LNCAP (cell line): ENCODE data around the gene NEK3.

Source experiments
- TF ChIP-seq, protein P1 (sequence below): fragments of 450-650 bp; IDR thresholded peaks from 2 replicates; pipeline ENCODE4 v1.5.1; 2017; ENCODE audit warnings: mild to moderate bottlenecking

Gene NEK3

GRCh38 chr13:52112591-52112990 lies 46.8 kb downstream of the NEK3 start:
- TF ChIP-seq, protein P1, sequence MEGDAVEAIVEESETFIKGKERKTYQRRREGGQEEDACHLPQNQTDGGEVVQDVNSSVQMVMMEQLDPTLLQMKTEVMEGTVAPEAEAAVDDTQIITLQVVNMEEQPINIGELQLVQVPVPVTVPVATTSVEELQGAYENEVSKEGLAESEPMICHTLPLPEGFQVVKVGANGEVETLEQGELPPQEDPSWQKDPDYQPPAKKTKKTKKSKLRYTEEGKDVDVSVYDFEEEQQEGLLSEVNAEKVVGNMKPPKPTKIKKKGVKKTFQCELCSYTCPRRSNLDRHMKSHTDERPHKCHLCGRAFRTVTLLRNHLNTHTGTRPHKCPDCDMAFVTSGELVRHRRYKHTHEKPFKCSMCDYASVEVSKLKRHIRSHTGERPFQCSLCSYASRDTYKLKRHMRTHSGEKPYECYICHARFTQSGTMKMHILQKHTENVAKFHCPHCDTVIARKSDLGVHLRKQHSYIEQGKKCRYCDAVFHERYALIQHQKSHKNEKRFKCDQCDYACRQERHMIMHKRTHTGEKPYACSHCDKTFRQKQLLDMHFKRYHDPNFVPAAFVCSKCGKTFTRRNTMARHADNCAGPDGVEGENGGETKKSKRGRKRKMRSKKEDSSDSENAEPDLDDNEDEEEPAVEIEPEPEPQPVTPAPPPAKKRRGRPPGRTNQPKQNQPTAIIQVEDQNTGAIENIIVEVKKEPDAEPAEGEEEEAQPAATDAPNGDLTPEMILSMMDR, result no peak

GRCh38 chr13:52109116-52109670 lies 50.2 kb downstream of the NEK3 start:
- TF ChIP-seq, protein P1, result no peak

DNA sequence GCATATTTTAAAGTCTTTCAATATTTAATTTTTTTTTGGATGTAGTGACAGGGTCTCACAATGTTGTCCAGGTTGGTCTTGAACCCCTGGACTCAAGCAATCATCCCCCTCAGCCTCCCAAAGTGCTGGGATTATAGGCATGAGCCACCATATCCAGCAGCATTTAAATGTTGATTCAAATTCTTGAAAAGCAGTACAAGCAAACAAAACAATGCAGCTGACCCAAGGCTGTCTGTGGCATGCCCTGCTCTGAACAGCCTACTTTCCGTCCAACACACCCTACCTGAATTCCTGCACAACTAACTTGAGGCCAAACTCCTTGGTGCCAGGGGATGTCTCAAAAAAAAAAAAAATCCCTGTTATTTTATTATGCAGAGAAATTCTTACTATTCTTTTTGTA lies 53.6 kb downstream of the NEK3 start:
- TF ChIP-seq, protein P1, result no peak

DNA sequence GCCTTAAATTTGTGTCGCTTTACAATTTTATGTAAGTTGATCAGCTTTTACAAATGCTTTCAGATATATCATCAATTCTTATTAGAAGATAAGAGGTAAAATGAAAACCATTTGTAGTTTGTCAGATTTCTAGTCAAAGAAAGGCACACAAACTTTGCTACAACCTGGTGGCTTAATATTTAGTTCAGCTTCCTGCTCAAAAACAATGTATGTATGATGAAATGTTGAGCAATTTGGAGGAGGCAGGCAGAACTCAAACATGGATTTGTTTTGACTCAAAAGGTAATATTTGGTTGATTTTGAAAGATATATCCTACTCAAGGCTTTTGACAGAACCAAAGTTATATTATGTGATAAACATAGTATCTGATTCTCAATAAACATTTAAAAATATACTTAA lies 54.8 kb downstream of the NEK3 start:
- TF ChIP-seq, protein P1, result no peak

DNA sequence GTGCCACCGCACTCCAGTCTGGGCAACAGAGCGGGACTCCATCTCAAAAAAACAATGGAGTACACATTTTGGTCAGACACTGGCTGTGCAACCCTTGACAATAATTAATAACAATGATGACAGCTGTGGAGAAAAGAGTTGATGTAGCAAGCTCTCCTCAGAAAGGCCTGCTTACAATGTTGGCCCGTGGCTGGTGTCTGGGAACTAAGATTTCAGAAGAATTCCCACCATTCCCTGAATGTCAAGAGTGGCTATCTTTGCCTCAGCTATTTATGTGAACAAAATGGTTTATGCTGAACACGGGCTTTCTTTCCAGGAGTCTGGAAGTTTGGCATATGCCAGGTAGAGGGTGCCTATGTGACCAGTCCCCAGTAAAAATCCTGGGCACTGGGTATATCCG lies 56.0 kb downstream of the NEK3 start:
- TF ChIP-seq, protein P1, result no peak

DNA sequence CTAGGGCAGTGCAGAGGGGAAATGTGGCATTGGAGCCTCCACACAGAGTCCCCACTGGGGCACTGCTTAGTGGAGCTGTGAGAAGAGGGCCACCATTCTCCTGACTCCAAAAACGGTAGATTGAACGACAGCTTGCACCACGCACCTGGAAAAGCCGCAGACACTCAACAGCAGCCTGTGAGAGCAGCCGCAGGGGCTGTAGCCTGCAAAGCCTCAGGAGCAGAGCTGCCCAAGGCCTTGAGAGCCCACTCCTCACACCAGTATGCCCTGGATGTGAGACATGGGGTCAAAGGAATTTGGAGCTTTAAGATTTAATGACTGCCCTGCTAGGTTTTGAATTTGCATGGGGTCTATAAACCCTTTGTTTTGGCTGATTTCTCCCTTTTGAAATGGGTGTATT lies 62.2 kb downstream of the NEK3 start:
- TF ChIP-seq, protein P1, result no peak

DNA sequence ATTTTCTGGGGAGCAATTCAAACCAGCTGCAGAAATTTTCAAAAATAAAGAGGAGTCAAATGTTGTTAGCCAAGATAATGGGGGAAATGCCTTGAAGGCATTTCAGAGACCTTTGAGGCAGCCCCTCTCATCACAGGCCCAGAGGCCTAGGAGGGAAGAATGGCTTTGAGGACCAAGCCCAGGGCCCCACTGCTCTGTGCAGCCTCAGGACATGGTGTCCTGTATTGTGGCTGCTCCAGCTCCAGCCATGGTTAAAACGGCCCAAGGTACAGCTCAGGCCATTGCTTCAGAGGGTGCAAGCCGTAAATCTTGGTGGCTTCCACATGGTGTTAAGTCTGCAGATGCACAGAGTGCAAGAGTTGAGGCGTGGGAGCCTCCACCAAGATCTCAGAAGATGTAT lies 62.6 kb downstream of the NEK3 start:
- TF ChIP-seq, protein P1, result no peak

GRCh38 chr13:52096062-52096461 lies 63.3 kb downstream of the NEK3 start:
- TF ChIP-seq, protein P1, result no peak
